OCI-LY3 (cell line): ENCODE results near the gene SDE2.

Experiments
- H2AFZ ChIP-seq: fragments of 200-600, 300-600 bp; shearing (Covaris generic); 2 replicates; pipeline ENCODE4 v1.6.0; 2014; ENCODE audit warnings: antibody characterized with exemption, low read depth, low read length
- H3K27ac ChIP-seq: fragments of 200-600, 300-600 bp; sonication (generic); 2 replicates; pipeline ENCODE4 v1.5.1; 2014; ENCODE audit warnings: mild to moderate bottlenecking, low read length, moderate library complexity, mixed read lengths
- H3K27me3 ChIP-seq: fragments of 200-600, 300-600 bp; sonication (generic); 2 replicates; pipeline ENCODE4 v1.6.1; 2014; ENCODE audit warnings: low read depth, low read length, mixed read lengths
- H3K36me3 ChIP-seq: fragments of 200-600, 300-600 bp; sonication (generic); replicated peaks from 2 replicates; pipeline ENCODE3; 2014; ENCODE audit warnings: low read depth, low read length, mixed read lengths
- H3K4me1 ChIP-seq: fragments of 300-600, 200-600 bp; sonication (generic); 2 replicates; pipeline ENCODE4 v1.6.1; 2014; ENCODE audit warnings: low read length, mixed read lengths
- H3K4me2 ChIP-seq: fragments of 200-600, 300-600 bp; sonication (generic); 2 replicates; pipeline ENCODE4 v1.6.1; 2014; ENCODE audit warnings: low read length, mixed read lengths
- H3K4me3 ChIP-seq: fragments of 300-600, 200-600 bp; sonication (generic); 2 replicates; pipeline ENCODE4 v1.5.1; 2014; ENCODE audit warnings: antibody characterized with exemption, mild to moderate bottlenecking, low read length, moderate library complexity
- H3K79me2 ChIP-seq: fragments of 300-600, 200-600 bp; shearing (Covaris generic); 2 replicates; pipeline ENCODE4 v1.6.1; 2014; ENCODE audit warnings: mild to moderate bottlenecking, low read length, mixed read lengths
- H3K9ac ChIP-seq: fragments of 300-600, 200-600 bp; shearing (Covaris generic); 2 replicates; pipeline ENCODE4 v1.6.0; 2014; ENCODE audit warnings: mild to moderate bottlenecking, low read length, moderate library complexity
- H3K9me3 ChIP-seq: fragments of 200-600, 300-600 bp; shearing (Covaris generic); 2 replicates; pipeline ENCODE4 v1.6.1; 2014; ENCODE audit warnings: low read length, mixed read lengths; ENCODE audit not compliant: insufficient read depth
- H4K20me1 ChIP-seq: fragments of 200-600, 300-600 bp; sonication (generic); 2 replicates; pipeline ENCODE4 v1.6.1; 2016; ENCODE audit warnings: low read length, mixed read lengths; ENCODE audit not compliant: insufficient read depth
- CTCF ChIP-seq: fragments of 200-600, 300-600 bp; sonication (generic); IDR thresholded peaks from 2 replicates; pipeline ENCODE4 v1.5.1; 2014; ENCODE audit warnings: antibody characterized with exemption, low read length, low read depth
- EZH2phosphoT487 ChIP-seq: fragments of 200-600 bp; shearing (Covaris generic); IDR thresholded peaks from 2 replicates; pipeline ENCODE4 v1.6.1; 2018; ENCODE audit warnings: antibody characterized with exemption, mixed run types, low read depth

The SDE2 gene

GRCh38 chr1:225946082-225946620 lies 53.0 kb downstream of the SDE2 start:
- no peaks in the 10 kb centered on the region for H3K9me3 ChIP-seq
- no peak overlapping the region for H2AFZ ChIP-seq
- H3K4me3 ChIP-seq: no peak overlapping the region
- no peak overlapping the region for H3K4me2 ChIP-seq
- H3K9ac ChIP-seq: no peak overlapping the region
- H3K36me3 ChIP-seq: no peaks in the 10 kb centered on the region
- no peak for TF ChIP-seq EZH2phosphoT487
- TF ChIP-seq CTCF: no peak
- no peaks in the 10 kb centered on the region for H4K20me1 ChIP-seq
- H3K27ac ChIP-seq: no peak overlapping the region
- H3K79me2 ChIP-seq: no peaks in the 10 kb centered on the region
- peaks cover 28% of the 10 kb centered on the region for H3K4me1 ChIP-seq
- peaks cover 49% of the 10 kb centered on the region for H3K27me3 ChIP-seq

DNA sequence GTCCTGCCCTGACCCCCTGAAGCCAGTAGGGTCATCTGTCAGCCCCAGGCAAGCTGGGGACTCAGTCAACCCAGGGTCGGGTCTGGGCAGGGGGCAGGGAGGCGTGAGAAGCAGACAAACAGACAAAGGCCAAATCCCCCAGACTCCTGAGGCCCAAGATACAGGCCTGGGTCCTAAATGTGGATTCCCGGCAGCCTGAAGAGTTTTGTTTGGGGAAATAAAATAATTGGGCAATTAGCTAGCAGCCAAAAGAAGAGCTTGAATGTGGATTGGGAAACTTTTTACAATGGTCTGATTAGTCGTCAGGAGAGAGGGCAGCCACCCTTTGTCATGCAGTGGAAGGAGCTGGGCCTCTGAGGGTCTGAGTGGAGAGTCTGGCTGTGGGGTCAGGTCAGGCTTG lies 53.6 kb downstream of the SDE2 start:
- no peak overlapping the region for H3K27ac ChIP-seq
- H3K79me2 ChIP-seq: no peaks in the 10 kb centered on the region
- H4K20me1 ChIP-seq: no peaks in the 10 kb centered on the region
- no peaks in the 10 kb centered on the region for H3K36me3 ChIP-seq
- H3K27me3 ChIP-seq: peaks cover 46% of the 10 kb centered on the region
- H3K4me3 ChIP-seq: no peak overlapping the region
- peaks cover 28% of the 10 kb centered on the region for H3K4me1 ChIP-seq
- H3K9me3 ChIP-seq: no peaks in the 10 kb centered on the region
- no peak overlapping the region for H3K9ac ChIP-seq
- H3K4me2 ChIP-seq: peak overlapping the region; percentile 65
- no peak overlapping the region for H2AFZ ChIP-seq
- TF ChIP-seq CTCF: no peak
- no peak for TF ChIP-seq EZH2phosphoT487

GRCh38 chr1:225944951-225945350 lies 54.2 kb downstream of the SDE2 start:
- peaks cover 43% of the 10 kb centered on the region for H3K27me3 ChIP-seq
- no peaks in the 10 kb centered on the region for H4K20me1 ChIP-seq
- peaks cover 28% of the 10 kb centered on the region for H3K4me1 ChIP-seq
- peak overlapping the region; percentile 27 for H3K4me3 ChIP-seq
- H3K9ac ChIP-seq: no peak overlapping the region
- H3K36me3 ChIP-seq: no peaks in the 10 kb centered on the region
- no peaks in the 10 kb centered on the region for H3K79me2 ChIP-seq
- no peaks in the 10 kb centered on the region for H3K9me3 ChIP-seq
- H3K4me2 ChIP-seq: peak overlapping the region; percentile 65
- H3K27ac ChIP-seq: no peak overlapping the region
- TF ChIP-seq CTCF (no peak), EZH2phosphoT487 (no peak)
- no peak overlapping the region for H2AFZ ChIP-seq

- Histone ChIP-seq H3K36me3 (no peaks in the 10 kb centered on the region), H3K27ac (no peak overlapping the region), H3K4me3 (no peak overlapping the region), H4K20me1 (no peaks in the 10 kb centered on the region), H2AFZ (no peak overlapping the region), H3K9ac (no peak overlapping the region), H3K79me2 (no peaks in the 10 kb centered on the region), H3K27me3 (peaks cover 43% of the 10 kb centered on the region), H3K4me2 (peak overlapping the region; percentile 65), H3K9me3 (no peaks in the 10 kb centered on the region), H3K4me1 (peaks cover 28% of the 10 kb centered on the region)
- TF ChIP-seq EZH2phosphoT487 (no peak), CTCF (no peak)
These were observed 54.8 kb downstream of the SDE2 start for GRCh38 chr1:225944387-225944786.
